CD4-positive, alpha-beta T cell treated with Interleukin-1 beta for 1 hour (primary cell): ENCODE data around the gene DTX1.

Experiments
- DNase-seq, 2 donors: peaks; one replicate each; pipeline ENCODE4 v3.0.0-alpha.2; 2020 to 2022

Gene DTX1

DNA sequence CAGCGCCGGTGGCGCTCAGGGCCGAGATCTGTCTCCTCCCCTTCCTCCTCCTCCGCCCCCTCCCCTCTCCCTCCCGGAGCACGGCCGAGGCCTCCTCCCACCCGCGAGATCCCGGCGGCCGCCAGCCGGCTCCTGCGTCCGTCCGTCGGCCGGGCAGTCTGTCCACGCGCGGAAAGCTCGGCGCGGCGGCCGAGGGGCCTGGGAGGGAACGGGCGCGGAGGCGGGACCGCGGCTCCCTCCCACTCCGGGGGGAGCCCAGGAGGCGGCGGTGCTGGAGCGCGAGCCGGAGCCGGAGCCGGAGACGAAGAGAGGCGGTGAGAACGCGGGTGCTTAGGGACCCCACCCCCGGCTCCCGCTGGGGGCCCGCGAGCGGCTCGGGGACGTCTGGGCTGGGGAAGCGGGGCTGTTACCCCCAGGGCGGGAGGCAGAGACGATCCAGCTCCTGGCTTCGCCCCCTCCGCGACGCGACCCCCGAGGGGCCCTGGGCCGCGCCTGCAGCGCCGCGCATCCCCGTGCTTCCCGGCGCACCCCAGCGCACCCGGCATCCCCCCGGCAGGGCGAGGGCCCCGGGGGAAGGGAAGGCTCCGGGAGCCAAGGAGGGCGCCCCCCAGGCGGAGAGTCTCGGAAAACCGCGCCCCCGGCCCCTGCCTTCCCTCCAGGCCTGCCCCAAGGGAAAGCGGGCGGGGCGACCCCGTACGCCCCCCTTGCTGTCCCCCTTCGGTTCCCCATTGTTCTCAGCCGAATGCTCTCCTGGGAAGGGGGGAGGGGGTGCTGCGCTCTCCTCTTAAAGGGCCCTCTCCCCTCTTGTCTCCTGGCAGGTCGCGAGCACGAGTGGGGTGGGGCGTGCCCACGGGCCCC, at the start of gene DTX1:
Gene DTX1, plus strand, starts transcription at position 100 of the 858 bp plus-strand sequence. CDS start 1,463 bp downstream, outside the sequence.
- DNase-seq: peak; percentile 26 to 38

DNA sequence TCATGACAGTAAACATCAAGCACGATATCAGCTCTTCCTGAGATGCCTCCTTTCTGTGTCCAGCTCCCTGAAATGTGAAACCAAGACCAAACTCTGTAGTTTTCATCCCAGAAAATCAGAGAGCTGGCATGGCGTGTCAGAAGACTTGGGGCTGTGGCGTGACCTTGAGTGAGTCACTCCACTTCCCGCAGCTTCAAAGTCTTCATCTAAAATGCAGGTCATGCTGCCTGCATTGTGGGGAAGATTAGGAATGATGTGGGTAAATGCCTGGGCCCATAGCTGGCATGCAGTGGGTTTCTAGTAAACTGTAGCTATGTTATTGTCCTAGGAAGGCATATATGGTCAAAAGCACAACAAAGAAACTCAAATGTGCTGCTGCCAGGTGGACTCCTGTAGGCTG, 49.4 kb upstream of the DTX1 start:
- DNase-seq: no peak

DNA sequence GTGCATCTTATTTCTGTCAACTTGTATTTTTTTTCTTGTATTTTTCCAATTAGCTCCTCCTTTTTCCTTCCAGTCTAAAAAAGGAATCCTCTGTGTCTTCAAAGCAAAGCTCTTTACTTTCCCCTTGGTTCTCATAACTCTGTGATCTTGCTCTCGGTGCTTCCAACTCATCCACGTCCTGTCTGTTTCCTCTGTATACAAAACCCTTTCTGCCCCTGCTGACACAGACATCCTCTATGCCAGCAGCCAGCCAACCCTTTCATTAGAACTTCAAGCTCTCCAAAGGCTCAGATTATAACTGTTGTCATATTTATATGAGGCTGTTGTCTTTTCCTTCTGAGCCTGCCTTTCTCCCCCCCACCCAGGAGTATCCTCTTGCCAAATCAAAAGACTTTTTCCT, 45.8 kb upstream of the DTX1 start:
- no peak for DNase-seq

DNA sequence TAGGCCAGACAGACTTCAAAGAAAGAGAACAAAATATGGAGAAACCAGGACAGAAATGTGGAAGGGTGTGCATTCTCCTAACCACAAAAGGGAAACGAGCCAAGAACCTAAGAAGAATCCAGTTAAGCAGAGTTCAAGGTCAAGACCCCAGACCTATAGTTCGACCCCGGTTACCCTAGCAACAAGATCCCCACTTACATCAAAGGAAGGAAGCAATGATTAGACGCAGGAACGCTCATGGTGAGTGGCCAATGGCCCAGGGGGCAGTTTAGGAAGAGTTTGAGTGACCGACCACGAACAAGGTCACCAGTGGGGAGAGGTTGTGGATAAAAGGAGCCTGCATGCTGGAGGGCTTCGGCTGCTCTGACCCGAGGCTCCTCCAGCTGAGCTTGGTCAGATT, 42.0 kb upstream of the DTX1 start:
- no peak for DNase-seq

DNA sequence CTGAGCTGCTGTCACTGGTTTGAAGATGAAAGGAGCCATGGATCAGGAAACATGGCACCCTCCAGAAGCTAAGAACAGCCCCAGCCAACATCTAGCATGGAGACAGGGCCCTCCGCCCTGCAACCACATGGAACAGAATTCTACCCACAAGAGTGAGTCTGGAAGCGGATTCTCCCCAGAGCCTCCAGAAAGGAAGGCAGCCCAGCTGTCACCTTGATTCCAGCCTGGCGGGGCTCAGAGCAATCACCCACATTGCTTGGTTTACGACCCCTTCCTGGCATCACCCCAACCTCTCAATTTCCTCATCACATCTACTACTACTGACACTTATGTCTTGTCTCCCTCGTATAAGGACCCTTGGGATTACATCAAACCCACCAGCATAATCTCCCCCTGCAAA, 39.7 kb upstream of the DTX1 start:
- no peak for DNase-seq

DNA sequence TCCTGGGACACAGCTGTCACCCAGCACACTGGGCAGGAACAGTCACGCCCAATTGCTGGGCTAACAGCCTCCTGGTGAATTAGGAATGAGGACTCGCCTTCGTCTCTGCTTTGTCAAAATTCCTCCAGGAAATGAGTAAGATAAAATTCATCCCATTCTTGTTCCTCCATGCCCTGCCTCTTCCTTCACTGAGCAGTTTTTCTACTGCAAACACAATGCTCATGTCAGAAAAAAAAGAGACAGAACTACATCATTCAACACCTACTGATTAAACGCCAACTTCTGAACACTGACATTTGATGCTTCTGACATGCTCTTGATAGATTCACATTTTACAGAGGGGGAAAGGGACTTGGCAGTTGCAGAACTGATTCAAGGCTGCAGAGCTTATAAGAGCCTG, 37.5 kb upstream of the DTX1 start:
- DNase-seq: no peak

DNA sequence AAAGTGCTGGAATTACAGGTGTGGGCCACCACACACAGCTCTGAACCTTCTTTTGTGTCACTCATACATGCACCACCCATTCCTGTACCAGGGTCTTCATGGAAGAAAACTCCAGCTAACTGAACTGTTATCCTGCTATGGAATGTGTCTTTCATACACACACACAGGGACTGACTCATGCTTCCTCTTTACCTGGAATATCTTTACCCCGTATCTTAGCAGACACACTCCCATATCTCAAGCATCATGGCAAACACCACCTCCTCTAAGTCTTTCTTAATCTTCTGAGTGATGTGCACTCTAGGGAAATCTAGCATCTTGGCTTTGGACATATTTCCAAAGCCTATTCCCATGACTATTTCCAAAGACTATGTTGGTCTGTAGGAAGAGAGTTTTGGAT, 35.0 kb upstream of the DTX1 start:
- DNase-seq: no peak

DNA sequence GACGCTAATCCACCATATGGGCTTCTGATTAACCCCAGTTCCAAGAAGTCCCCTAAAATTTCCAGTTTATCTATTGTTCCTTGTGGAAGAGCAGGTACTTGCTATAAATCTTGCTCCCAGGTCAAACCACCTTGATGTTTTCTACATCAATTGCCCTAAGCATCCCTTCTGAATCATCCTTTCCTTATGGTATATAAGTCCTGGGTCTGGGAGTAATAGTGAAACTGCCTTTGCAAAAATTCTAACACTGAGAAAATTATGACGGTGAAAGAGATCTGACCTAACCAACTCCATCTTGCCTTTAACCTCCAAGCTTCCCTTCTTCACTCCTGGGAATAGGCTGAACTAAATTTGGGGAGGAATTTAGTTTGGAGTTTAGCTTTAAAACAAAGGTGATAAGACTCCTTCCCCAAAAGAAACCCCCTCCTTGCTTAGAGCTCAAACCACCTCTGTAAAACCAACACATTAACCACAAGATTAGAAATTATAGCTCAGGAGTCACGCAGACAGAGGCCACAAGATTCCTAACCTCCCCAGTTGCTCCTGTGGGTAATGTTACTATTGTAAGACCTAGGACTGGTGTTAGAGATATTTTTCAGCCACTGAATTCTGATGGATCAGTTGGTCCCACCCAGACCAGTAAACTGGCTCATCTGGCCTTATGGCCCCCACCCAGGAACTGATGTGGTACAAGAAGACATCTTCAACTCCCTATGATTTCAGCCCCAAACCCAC, 33.8 kb upstream of the DTX1 start:
- DNase-seq: no peak

DNA sequence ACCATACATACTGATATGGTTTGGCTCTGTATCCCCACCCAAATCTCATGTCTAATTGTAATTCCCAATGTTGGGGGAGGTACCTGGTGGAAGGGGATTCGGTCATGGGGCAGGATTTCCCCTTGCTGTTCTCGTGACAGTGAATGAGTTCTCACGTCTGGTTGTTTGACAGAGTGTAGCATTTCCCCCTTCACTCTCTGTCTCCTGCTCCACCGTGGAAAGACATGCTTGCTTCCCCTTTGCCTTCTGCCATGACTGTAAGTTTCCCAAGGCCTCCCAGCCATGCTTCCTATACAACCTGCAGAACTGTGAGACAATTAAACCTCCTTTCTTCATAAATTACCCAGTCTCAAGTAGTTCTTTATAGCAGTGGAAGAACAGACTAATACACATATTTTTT, 28.8 kb upstream of the DTX1 start:
- DNase-seq: no peak

DNA sequence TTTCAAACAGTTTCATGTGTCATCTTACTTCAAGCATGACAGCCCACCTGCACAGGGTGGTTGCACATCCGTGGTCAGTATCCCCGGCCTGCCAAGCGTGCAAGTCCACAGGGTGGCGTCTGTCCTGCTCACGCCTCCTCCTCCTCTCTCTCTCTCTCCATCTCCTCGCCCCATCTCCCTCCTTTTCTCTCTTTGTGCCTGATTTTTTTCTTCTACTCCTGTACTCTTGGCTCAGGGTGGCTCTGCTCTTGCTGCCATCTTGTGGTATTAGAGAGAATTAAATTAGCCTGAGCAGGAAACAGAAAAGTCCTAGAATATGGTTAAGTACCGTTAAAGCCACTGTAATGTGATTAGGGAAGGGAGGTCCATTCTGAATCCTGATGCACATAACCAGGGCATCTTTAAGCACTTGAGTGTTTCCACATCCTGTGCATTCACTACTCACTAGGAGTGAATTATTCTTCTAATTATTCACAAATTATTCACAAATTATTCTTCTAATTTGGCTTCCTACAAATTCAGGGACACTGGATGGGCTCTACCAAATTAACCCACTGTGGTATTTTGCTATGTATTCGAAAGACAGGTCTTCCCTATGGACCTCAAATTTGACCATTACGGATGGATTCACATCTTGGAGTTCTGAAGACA, 25.5 kb upstream of the DTX1 start:
- peak; percentile 10 to 48 for DNase-seq

DNA sequence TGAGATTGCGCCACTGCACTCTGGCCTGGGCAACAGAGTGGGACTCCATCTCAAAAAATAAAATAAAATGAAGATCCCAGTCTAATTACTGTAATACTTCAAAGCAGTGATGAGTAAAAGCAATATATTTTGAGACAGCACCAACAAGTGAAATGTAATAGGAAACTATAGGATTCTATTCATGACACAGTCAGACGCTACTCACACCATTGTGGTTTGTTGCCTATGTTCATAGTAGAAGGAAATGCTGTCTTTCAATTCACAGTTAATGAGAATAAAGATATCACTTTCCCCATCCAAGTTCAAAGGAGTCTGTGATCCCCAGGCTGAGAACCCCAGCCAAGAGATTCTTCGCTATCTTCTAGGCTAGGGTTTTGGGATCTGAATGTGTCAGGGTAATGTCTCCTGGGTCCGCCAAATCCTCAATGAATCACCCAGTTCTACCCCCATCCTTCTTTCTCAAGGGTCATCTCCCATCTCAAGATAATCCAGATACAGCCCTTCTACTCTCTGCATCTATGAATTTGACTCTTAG, 16.6 kb upstream of the DTX1 start:
- no peak for DNase-seq

DNA sequence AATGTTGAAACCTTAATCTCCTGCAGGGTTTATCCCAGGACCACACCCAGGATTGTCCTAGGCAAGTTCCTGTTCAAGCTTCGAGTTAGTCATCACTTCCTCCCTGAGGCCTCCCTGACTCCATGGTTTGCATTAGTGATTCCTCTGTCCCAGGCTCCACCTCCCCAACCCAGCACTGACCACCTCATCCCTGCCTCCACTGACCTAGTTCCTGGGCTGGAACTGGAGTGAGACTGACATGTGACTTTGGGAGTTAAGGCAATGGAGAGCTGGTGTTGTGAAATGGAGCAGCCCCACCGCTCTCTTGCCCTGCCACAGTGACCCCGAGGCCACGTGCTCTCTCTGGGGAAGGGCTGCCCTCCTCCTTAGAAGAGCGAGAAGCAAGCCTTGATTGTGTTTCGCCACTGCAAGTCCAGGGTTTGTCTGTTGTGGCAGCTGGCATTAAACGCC, 15.8 kb upstream of the DTX1 start:
- peak in 1 of 2 donors; percentile 72 for DNase-seq

DNA sequence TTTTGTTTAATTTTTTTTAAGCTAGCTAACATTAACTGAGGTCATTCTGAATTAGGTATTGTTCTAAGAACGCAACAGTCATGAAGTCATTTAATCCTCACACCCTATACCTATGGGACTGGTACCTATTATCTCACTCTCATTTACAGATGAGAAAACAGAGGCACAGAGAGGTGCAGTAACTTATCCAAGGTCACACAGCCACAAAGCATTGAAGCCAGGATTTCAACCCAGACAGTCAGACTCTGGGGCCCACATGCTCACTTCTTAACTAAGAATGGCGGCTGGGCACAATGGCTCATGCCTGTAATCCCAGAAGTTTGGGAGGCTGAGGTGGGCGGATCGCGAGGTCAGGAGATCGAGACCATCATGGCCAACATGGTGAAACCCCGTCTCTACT, 15.0 kb upstream of the DTX1 start:
- no peak for DNase-seq

DNA sequence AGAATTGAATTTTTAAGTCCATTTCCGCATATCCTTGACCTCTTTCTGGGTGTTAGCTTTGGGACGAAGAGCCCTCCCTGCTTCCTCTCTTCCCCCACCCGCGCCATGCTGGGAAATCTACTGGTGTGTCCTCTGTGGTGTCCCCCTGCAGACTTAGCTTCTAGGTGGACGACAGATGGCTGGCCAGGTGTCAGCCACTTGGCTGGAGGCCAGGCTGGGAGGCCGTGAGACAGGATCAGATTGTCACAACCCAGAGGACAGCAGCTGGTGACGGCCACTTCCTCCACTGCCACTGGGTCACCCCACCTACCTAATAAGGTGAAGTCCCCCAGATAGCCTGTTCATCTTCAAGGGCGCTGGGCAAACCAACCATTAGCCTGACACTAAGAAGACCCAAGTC, 13.3 kb upstream of the DTX1 start:
- DNase-seq: no peak

DNA sequence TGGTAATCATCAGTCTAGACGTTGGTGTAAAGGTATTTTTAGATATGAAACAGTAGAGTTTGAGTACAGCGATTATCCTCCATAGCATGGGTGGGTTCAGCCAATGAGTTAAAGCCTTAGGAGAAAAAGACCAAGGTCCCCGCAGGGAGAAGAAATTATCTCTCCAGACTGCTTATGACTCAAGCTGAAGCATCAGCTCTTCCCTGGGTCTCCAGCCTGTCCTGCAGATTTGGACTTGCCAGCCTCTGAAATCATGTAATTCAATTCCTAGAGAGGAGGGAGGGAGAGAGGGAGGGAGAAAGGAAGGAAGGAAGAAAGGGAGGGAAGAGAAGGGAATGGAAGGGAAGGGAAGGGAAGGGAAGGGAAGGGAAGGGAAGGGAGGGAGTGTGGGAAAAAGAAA, 12.0 kb upstream of the DTX1 start:
- DNase-seq: no peak

DNA sequence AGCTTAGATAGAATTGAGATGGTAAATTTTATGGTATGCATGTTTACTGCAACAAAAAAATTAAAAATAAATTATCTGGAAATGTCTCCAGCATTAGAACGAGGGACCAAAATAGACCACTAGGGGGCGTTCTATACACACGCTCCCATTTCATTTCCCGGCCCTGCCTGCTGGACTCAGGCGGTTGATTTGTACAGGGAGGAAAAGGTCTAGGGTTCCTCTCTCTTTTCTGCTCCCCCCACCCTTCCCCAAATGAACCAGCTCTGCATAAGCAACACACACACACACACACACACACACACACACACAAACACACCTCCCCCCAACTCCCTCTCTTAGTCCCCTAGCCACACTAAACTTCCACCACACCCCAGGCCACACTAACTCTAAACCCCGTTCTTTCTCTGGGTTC, 7.8 kb upstream of the DTX1 start:
- DNase-seq: peak; percentile 63 to 78

DNA sequence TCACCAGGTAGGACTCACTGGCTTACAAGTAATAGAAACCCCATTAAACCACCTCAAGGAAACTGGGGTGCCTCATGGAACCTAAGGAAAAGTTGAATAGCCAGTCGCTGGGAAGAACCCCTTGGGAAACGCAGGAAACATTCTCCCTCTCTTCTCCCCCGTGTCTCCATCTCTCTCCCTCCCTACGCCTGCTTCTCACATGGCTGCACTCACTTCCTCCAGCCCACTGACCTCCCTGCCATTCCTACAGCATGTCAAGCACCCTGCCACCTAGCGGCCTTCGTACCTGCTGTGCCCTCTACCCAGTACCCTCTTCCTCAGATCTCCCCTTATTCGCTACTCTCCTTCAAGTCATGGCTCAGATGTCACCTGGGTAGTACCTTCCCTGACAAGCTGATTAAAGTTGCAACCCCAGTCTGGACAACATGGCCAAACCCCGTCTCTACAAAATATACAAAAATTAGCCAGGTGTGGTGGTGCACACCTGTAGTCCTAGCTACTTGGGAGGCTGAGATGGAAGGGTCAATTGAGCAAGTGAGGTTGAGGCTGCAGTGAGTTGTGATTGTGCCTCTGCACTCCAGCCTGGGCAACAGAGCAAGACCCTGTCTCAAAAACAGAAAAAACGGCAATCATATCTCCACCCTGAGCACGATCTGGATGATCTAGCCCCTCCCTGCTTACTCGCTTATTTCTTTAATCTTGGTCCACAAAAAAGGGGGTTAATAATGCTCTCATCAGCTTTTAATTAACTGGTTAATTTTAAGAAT, 6.4 kb upstream of the DTX1 start:
- DNase-seq: no peak

DNA sequence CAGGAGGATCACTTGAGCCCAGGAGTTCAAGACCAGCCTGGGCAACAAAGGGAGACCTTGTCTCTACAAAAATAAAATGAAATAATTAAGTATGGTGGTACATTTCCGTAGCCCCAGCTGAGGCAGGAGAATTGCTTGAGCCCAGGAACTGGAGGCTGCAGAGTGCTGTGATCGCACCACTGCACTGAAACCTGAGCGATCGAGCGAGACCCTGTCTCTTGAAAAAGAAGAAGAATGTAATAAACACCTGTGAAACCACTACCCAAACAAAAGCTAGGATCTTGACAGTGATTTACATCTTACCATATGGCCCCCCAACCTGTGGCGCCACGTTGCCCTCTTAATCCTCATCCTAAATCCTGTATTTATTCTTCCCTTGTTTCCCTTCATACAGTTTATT, 5.7 kb upstream of the DTX1 start:
- DNase-seq: peak in 1 of 2 donors; percentile 38

DNA sequence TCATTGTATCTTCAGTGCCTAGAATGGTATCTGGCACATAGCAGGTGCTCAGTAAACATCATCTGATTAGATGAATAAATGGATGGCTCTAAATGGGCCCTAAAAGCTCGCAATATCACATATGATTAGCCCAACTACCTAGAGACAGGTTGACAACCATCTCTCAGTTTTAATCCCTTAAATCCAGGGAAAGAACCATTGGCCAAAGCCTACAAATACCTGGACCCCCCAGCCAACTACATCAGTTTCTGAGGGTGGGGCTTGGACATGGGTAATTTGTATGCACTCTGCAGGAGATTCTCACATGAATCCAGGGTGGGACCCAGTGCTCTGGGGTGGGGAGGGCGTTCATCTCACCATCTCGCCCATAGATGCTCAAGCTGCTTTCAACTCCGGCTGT, 4.8 kb upstream of the DTX1 start:
- no peak for DNase-seq

DNA sequence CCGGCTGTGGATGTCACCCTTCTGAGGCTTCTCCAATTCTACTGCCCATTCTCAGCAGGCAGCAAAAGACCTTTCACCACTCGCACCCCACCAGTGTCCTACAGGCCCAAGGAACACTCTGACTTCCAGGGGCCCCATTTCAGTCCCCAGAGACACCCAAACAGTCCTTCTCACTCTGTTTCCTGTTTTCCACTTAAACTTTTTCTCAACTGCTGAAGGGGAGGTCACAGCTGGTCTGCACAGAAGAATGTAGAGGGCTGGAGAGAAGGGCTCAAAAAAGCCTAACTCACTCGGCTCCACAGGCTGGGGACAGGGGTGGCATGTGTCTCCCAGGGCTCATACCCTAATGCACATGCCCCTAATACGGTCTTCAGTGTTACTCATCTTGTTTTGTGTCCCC, 4.2 kb upstream of the DTX1 start:
- no peak for DNase-seq

DNA sequence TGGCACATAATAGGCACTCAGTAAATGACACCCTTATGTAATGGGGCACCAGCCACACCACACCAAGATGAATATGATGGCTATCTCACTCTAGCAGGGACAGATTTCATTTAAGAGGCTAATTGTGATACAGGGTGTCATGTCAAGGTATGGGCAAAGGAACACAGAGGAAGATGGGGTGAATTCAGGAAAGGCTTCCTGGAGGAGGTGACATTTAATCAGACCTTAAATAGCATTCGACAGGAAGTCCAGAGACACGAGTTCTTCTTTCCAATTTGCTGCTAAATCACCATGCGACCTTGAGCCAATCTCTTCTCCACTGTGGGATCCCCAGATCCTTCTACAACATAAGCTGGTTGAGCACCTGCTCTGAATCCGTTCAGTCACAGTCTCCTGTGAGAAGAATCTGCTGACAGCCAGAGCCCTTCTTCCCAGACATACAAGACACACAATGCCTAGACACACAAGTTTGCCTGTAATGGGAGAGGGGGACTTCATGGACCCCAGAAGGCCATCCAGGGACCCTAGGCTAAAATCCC, 1.5 kb upstream of the DTX1 start:
- DNase-seq: no peak
